Measurements from ENCODE around the gene DUSP5. TPM values are rescaled to one million over a fixed set of nuclear protein-coding genes. Genes with fewer than 3 reads are reported as not detected.

DUSP5 gene
- total RNA-seq, 4 donors from 2014 or later = 3.8 to 25.7 (median 4.6) TPM

- intact Hi-C loops (cut with DNase I) = no loop called here
- Histone ChIP-seq H3K27me3 (peaks cover 0 to 45% (median 3%) of the 10 kb centered on the region in 4 donors), H3K4me1 (peaks cover 8 to 17% (median 14%) of the 10 kb centered on the region in 4 donors), H3K36me3 (no peaks in the 10 kb centered on the region), H3K27ac (replicated peaks in 1 of 4) (no peak overlapping the region), H3K9me3 (no peaks in the 10 kb centered on the region), H3K4me3 (no peak overlapping the region)
- DNase-seq (ENCODE audit: extremely low spot score) = no peak
- TF ChIP-seq EP300 (IDR thresholded peaks at IDR 0.05) = no peak
- TF ChIP-seq CTCF (IDR thresholded peaks at IDR 0.05) = no peak
- TF ChIP-seq POLR2A (IDR thresholded peaks at IDR 0.05; ENCODE audit: low read depth) = no peak
- TF ChIP-seq POLR2AphosphoS5 (IDR thresholded peaks at IDR 0.05) = no peak
- WGBS = 37% methylated on average over 3 of the region's 3 CpGs
These were observed 35.4 kb downstream of the DUSP5 start for GRCh38 chr10:110533149-110533548.

- 79% methylated on average over 2 of the region's 2 CpGs for WGBS
These were observed 36.9 kb downstream of the DUSP5 start for GRCh38 chr10:110534571-110534970.

GRCh38 chr10:110535958-110536891 lies 38.5 kb downstream of the DUSP5 start:
- TF ChIP-seq CTCF (IDR thresholded peaks at IDR 0.05) = peak; percentile 27 to 52 (median 43)
- TF ChIP-seq EP300 (IDR thresholded peaks at IDR 0.05) = no peak
- H3K27me3 ChIP-seq = peaks cover 0 to 29% (median 0%) of the 10 kb centered on the region in 4 donors
- WGBS = 61% methylated on average over 11 of the region's 12 CpGs
- intact Hi-C loops (cut with DNase I) = no loop called here
- no peaks in the 10 kb centered on the region for H3K9me3 ChIP-seq
- no peak overlapping the region for H3K4me3 ChIP-seq
- H3K27ac ChIP-seq (replicated peaks in 1 of 4) = no peak overlapping the region
- H3K36me3 ChIP-seq = no peaks in the 10 kb centered on the region
- DNase-seq (ENCODE audit: extremely low spot score) = peak; percentile 86
- peaks cover 0 to 5% (median 2%) of the 10 kb centered on the region in 4 donors for H3K4me1 ChIP-seq

More at GRCh38 chr10:110534571-110534970, 36.9 kb downstream of the DUSP5 start:
- Histone ChIP-seq H3K9me3 (no peaks in the 10 kb centered on the region), H3K4me1 (peaks cover 8 to 16% (median 14%) of the 10 kb centered on the region in 4 donors), H3K4me3 (no peak overlapping the region), H3K36me3 (no peaks in the 10 kb centered on the region), H3K27ac (replicated peaks in 1 of 4) (no peak overlapping the region), H3K27me3 (peaks cover 0 to 45% (median 3%) of the 10 kb centered on the region in 4 donors)
- no peak for TF ChIP-seq POLR2A (IDR thresholded peaks at IDR 0.05; ENCODE audit: low read depth)
- no peak for TF ChIP-seq EP300 (IDR thresholded peaks at IDR 0.05)
- no peak for TF ChIP-seq POLR2AphosphoS5 (IDR thresholded peaks at IDR 0.05)
- no peak for TF ChIP-seq CTCF (IDR thresholded peaks at IDR 0.05)
- intact Hi-C loops (cut with DNase I) = no loop called here
- DNase-seq (ENCODE audit: extremely low spot score) = no peak

- H3K9me3 ChIP-seq = no peaks in the 10 kb centered on the region
- H3K36me3 ChIP-seq = no peaks in the 10 kb centered on the region
- peaks cover 0 to 12% (median 0%) of the 10 kb centered on the region in 4 donors for H3K27me3 ChIP-seq
- peaks cover 0 to 5% (median 2%) of the 10 kb centered on the region in 4 donors for H3K4me1 ChIP-seq
- WGBS = 90% methylated on average over 4 of the region's 4 CpGs
- peak; percentile 77 for DNase-seq (ENCODE audit: extremely low spot score)
- H3K27ac ChIP-seq (replicated peaks in 1 of 4) = no peak overlapping the region
- no peak for TF ChIP-seq CTCF (IDR thresholded peaks at IDR 0.05)
- TF ChIP-seq POLR2A (IDR thresholded peaks at IDR 0.05; ENCODE audit: low read depth) = no peak
- TF ChIP-seq POLR2AphosphoS5 (IDR thresholded peaks at IDR 0.05) = no peak
- TF ChIP-seq EP300 (IDR thresholded peaks at IDR 0.05) = no peak
- H3K4me3 ChIP-seq = no peak overlapping the region
- intact Hi-C loops (cut with DNase I) = no loop called here
These were observed 41.4 kb downstream of the DUSP5 start for GRCh38 chr10:110539091-110539490.
